HG03342 (cell line): ENCODE data around the gene SLC39A1.

Source experiments
- ATAC-seq: cut with Tn5 transposase; IDR thresholded peaks from one replicate; pipeline ENCODE4 v1.9.1; 2021; ENCODE audit warnings: mild to moderate bottlenecking, moderate library complexity; ENCODE audit not compliant: unreplicated experiment

The SLC39A1 gene

GRCh38 chr1:153953859-153954365, 9.4 kb downstream of the SLC39A1 start:
- no peak for ATAC-seq

GRCh38 chr1:153951801-153952200, 11.5 kb downstream of the SLC39A1 start:
- ATAC-seq = no peak

- no peak for ATAC-seq
Observed at GRCh38 chr1:153951183-153951582, 12.2 kb downstream of the SLC39A1 start.

- peak; percentile 52 for ATAC-seq
Observed at GRCh38 chr1:153946622-153947241, 16.6 kb downstream of the SLC39A1 start, which contains the start of gene DENND4B. TSS of gene DENND4B (minus strand) at chr1:153946718. CDS start at chr1:153944374, 2,344 bp downstream.

- peak; percentile 67 for ATAC-seq
Observed at GRCh38 chr1:153945795-153946621, 17.3 kb downstream of the SLC39A1 start.

GRCh38 chr1:153945131-153945794, 18.1 kb downstream of the SLC39A1 start:
- ATAC-seq = no peak

GRCh38 chr1:153944827-153945117, 18.6 kb downstream of the SLC39A1 start:
- no peak for ATAC-seq

- ATAC-seq = no peak
Observed at GRCh38 chr1:153944005-153944826, 19.1 kb downstream of the SLC39A1 start.

- no peak for ATAC-seq
Observed at GRCh38 chr1:153942766-153943549, 20.4 kb downstream of the SLC39A1 start.

GRCh38 chr1:153941826-153942725, 21.3 kb downstream of the SLC39A1 start:
- no peak for ATAC-seq

GRCh38 chr1:153940756-153941155, 22.6 kb downstream of the SLC39A1 start:
- ATAC-seq = no peak

- ATAC-seq = no peak
Observed at GRCh38 chr1:153939476-153939875, 23.9 kb downstream of the SLC39A1 start.

GRCh38 chr1:153938996-153939395, 24.3 kb downstream of the SLC39A1 start:
- ATAC-seq = no peak

- ATAC-seq = no peak
Observed at GRCh38 chr1:153937331-153937730, 26.0 kb downstream of the SLC39A1 start.

- ATAC-seq = no peak
Observed at GRCh38 chr1:153936011-153936802, 27.1 kb downstream of the SLC39A1 start.

GRCh38 chr1:153934746-153935145, 28.6 kb downstream of the SLC39A1 start:
- no peak for ATAC-seq

- no peak for ATAC-seq
Observed at GRCh38 chr1:153933955-153934354, 29.4 kb downstream of the SLC39A1 start.

- ATAC-seq = no peak
Observed at GRCh38 chr1:153933430-153933829, 29.9 kb downstream of the SLC39A1 start.
